GM15510 (cell line): Measurements from ENCODE around the gene ANKIB1.

Experiments used
- POLR2A ChIP-seq: IDR thresholded peaks from 3 replicates; pipeline ENCODE4 v1.6.1; 2011; ENCODE audit warnings: borderline replicate concordance; ENCODE audit not compliant: insufficient read length; ENCODE audit errors: extremely low read depth

ANKIB1 gene

GRCh38 chr7:92357260-92357659 lies 111.5 kb downstream of the ANKIB1 start:
- TF ChIP-seq POLR2A: no peak

GRCh38 chr7:92359801-92360200 lies 114.0 kb downstream of the ANKIB1 start:
- no peak for TF ChIP-seq POLR2A

DNA sequence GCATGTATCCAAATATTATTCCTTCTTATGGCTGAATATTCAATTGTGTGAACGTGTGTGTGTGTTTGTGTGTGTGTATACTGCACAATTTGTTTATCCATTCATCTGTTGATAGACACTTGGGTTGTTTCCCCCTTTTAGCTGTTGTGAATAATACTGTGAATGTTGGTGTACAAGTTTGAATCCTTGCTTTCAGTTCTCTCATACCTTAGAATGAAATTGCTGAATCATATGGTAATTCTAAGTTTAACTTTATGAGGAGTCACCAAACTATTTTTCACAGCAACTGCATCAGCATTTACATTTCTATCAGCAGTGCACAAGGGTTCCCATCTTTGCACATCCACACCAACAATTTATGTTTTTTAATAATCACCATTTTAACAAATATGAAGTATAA lies 114.6 kb downstream of the ANKIB1 start:
- no peak for TF ChIP-seq POLR2A

DNA sequence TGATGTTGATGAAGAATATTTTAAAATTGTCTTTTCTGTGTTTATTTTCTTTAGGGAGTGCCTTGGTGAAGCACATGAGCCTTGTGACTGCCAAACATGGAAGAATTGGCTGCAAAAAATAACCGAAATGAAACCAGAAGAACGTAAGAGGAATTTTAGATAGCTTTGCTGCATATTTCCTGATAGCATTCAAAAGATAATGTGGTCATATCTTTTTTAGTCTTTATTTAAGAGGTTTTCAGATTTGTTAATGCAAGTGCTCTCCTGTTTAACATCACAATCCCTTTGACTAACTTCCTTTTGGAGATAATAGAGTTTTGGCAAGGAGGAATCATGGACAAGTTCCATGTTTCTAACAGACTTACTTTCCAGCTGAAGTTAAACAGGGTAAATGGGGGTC lies 116.4 kb downstream of the ANKIB1 start:
- TF ChIP-seq POLR2A: no peak

GRCh38 chr7:92366730-92367129 lies 121.0 kb downstream of the ANKIB1 start:
- no peak for TF ChIP-seq POLR2A

DNA sequence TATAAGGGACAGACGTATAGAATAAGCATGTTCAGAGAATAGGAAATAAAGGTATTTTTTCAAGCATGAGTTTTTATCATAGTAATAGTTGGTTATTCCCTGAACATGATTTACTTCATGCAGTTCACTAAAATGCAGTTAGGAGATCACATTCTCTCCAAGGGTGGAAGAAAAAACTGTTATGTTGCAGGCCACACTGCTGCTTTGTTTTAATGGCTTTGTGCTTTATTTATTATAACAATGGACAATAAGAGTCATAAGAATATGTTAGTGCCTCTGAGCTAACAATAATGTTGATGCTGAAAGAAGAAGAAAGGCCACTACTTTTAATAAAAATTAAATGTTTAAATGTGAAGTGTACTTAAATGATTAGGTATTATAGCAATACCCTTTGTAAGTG lies 123.0 kb downstream of the ANKIB1 start:
- TF ChIP-seq POLR2A: no peak

GRCh38 chr7:92375013-92375412 lies 129.2 kb downstream of the ANKIB1 start:
- no peak for TF ChIP-seq POLR2A

DNA sequence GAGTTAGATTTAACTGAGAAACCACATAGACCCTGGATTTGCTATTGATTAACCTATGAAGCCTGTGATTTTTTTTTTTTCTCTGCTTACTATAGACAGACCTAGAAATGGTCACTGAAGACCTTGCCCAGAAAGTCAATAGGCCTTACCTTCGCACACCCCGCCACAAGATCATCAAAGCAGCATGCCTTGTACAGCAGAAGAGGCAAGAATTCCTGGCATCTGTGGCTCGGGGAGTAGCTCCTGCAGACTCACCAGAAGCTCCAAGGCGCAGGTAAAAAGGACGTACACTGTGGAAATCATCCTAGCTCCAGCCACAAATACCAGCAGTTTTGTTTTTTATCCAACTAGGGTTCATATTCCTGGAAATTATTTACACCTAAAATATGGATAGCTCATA lies 145.3 kb downstream of the ANKIB1 start:
- TF ChIP-seq POLR2A: no peak

GRCh38 chr7:92397542-92397941 lies 151.8 kb downstream of the ANKIB1 start:
- no peak for TF ChIP-seq POLR2A

DNA sequence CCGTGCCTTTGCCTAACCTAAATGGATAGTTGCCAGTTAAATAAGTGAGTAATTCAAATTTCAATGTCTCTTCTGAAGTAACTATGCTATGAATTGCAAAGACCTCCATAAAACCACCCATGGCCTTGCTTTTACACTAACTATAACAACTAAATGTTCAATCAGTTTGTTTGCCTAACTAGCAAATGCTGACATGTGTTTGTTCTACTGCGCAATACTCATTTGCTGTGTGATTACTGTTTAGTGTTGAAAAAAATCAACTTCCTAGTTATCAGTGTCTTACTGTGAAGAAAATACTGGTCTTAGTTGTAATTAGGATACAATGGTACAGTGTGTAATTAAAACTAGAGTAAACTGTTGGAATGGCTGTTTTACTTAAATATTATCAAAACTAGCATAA lies 154.2 kb downstream of the ANKIB1 start:
- TF ChIP-seq POLR2A: no peak

DNA sequence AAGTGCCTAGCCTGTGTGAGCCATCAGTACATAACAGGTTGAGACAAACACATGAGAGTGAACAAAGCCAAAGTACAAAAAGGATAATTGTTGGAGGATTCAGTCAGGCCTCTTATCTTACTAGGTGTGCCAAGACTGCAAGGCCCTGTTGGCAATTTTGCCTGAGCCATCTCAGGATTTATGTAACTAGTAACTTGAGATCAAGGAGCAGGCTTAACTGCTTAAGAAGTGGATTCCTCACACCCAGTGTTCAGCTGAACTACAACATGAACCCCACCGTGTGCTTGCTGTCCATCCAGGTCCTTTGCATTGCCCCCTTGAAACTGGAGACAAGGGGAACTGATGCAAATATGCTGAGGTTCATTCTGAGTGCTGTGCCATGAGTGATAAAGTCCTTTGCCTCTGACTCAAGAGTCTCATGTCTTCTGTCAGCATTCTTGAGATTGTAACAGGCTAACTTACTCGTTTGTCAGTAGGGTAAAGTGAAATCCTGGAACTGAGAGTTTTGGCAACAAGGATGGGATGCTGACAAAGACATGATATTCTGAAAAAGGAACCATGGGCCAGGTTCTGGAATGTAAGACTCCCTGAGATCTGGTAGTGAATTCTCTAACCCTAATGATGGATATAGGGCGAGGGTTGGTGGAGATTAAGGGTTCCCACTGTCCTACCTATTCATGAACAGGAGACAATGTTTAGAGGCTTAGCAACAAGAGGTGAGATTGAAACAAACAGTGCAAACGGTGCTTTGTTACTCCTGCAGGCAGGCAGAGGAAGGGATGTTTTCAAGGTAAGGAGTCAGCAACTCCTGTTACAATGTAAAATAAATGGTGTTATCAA lies 157.4 kb downstream of the ANKIB1 start:
- no peak for TF ChIP-seq POLR2A

DNA sequence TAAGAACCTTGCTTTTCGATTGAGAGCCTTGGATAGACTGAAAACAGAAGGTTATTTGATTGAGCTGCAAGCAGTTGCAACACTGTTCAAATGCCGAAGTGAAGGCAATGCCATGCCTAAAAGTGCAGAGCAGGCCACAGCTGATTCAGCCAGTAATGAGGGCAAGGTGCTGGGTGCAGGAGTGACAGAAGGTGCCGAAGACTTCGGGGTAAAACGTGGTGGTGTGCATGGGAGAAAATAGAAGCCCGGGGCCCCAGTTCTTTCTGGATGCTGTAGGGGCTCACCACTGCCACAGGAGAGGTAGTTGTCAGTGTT lies 157.9 kb downstream of the ANKIB1 start:
- TF ChIP-seq POLR2A: no peak

GRCh38 chr7:92404170-92404614 lies 158.4 kb downstream of the ANKIB1 start:
- no peak for TF ChIP-seq POLR2A

GRCh38 chr7:92409357-92409756 lies 163.6 kb downstream of the ANKIB1 start:
- TF ChIP-seq POLR2A: no peak

- TF ChIP-seq POLR2A: no peak
Observed at GRCh38 chr7:92412745-92413144, 167.0 kb downstream of the ANKIB1 start.

DNA sequence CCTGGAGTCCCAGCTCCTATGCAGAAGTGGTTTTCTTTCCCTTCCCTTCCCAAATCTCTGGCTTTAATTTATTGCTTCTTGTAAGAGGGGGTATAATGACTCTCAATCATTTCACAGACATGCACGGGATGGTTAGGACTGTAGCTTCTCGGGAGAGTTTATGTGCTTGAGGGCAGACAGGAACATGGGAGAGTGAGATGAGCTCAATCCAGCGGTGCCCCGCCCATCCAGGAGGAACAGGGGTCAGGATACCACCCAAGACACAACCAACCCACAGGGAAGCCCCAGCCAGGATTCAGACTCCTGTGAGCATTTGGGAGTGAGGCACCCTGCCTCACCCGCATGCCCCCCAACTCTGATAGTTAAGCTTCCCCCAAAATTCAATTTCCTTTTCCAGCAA lies 167.8 kb downstream of the ANKIB1 start:
- no peak for TF ChIP-seq POLR2A

GRCh38 chr7:92415225-92415624 lies 169.5 kb downstream of the ANKIB1 start:
- TF ChIP-seq POLR2A: no peak

GRCh38 chr7:92417913-92418312 lies 172.1 kb downstream of the ANKIB1 start:
- no peak for TF ChIP-seq POLR2A
